HepG2 (cell line): Measurements from ENCODE around the gene FAM234B. TPM values are rescaled to one million over a fixed set of nuclear protein-coding genes. Genes with fewer than 3 reads are reported as not detected.

Experiments used
- ATAC-seq: fragments of 200-7000 bp; cut with Tn5 transposase; 3 replicates; pipeline ENCODE4 v1.9.1; 2020; ENCODE audit warnings: mild to moderate bottlenecking, moderate library complexity
- BruUV-seq: library from RNA; stranded (reverse); fragments of 400-500 nt; replicated peaks from 2 replicates; lab custom pipeline; 2021; lab: Mats Ljungman, UMichigan
- CTCF ChIA-PET: fragments of 300-600 bp; formaldehyde crosslinking; extraction: SDS; loops from one replicate; lab custom pipeline; 2021; ENCODE audit warnings: low total read pairs, inconsistent platforms, low intra/inter-chr PET ratio; lab: Yijun Ruan, JAX
- POLR2A ChIA-PET: fragments of 350-600 bp; sonication (Branson Sonifier 250); formaldehyde crosslinking; loops from one replicate; lab custom pipeline; 2020; ENCODE audit warnings: antibody characterized with exemption, inconsistent platforms; lab: Yijun Ruan, JAX
- DNase-seq: peaks from one replicate; pipeline ENCODE4 v3.0.0-alpha.2; 2015; ENCODE audit warnings: low spot score
- FAIRE-seq: peaks from 3 replicates; lab custom pipeline; 2011; peaks lifted over from hg19 to GRCh38; lab: Jason Lieb, UNC
- H2AFZ ChIP-seq: one replicate; pipeline ENCODE4 v1.6.1; 2011; ENCODE audit warnings: low read length, inconsistent platforms
- H3K27ac ChIP-seq: fragments of 300-600 bp; 3 replicates; pipeline ENCODE4 v1.8.0; 2011; ENCODE audit warnings: mixed run types, mild to moderate bottlenecking, mixed read lengths, low read length, inconsistent platforms; ENCODE audit not compliant: insufficient read depth; ENCODE audit errors: extremely low read length
- H3K27me3 ChIP-seq, 2 experiments: fragments of 200-600 bp in 1 of 2; 2 replicates in 1 of 2; 3 replicates in 1 of 2; pipeline versions ENCODE4 v1.6.0 to v1.8.0; 2011; ENCODE audit warnings: low read length in 2 of 2, mild to moderate bottlenecking in 2 of 2, moderate library complexity in 2 of 2, inconsistent platforms in 1 of 2; ENCODE audit not compliant: insufficient read depth in 2 of 2, control insufficient read depth in 1 of 2
- H3K36me3 ChIP-seq, 2 experiments: fragments of 200-600 bp in 1 of 2; replicated peaks in 1 of 2; 2 replicates in 1 of 2; 3 replicates in 1 of 2; pipeline versions ENCODE4 v1.5.1 to v1.8.0; 2011; ENCODE audit warnings: low read length in 2 of 2, inconsistent platforms in 1 of 2; ENCODE audit not compliant: insufficient read depth in 2 of 2, control insufficient read depth in 1 of 2
- H3K4me1 ChIP-seq: 2 replicates; pipeline ENCODE4 v1.5.1; 2012; ENCODE audit warnings: low read length, inconsistent platforms; ENCODE audit not compliant: insufficient read depth
- H3K4me2 ChIP-seq: 2 replicates; pipeline ENCODE4 v1.6.0; 2011; ENCODE audit warnings: low read depth, low read length, inconsistent platforms
- H3K4me3 ChIP-seq, 3 experiments: fragments of 200-600 bp in 1 of 3; sonication (generic), shearing (Covaris generic) in 1 of 3; replicated peaks in 1 of 3; 2 replicates each; pipeline ENCODE4 v1.5.1; 2011 to 2016; ENCODE audit warnings: low read length in 3 of 3, inconsistent platforms in 2 of 3, low read depth in 2 of 3, mild to moderate bottlenecking in 2 of 3, control low read depth in 1 of 3, mixed read lengths in 1 of 3; ENCODE audit not compliant: insufficient read depth in 1 of 3
- H3K79me2 ChIP-seq: one replicate; pipeline ENCODE4 v1.6.1; 2011; ENCODE audit warnings: low read length, inconsistent platforms; ENCODE audit not compliant: insufficient read depth
- H3K9ac ChIP-seq: 2 replicates; pipeline ENCODE4 v1.6.0; 2011; ENCODE audit warnings: mild to moderate bottlenecking, low read depth, low read length, inconsistent platforms; ENCODE audit not compliant: insufficient read depth
- H3K9me3 ChIP-seq: 2 replicates; pipeline ENCODE4 v1.5.1; 2012; ENCODE audit warnings: mild to moderate bottlenecking, low read length
- H4K20me1 ChIP-seq: 2 replicates; pipeline ENCODE4 v1.6.0; 2011; ENCODE audit warnings: inconsistent platforms, mild to moderate bottlenecking, low read length, moderate library complexity; ENCODE audit not compliant: insufficient read depth
- BRCA1 ChIP-seq: sonication (generic); formaldehyde crosslinking; IDR thresholded peaks from 2 replicates; pipeline ENCODE4 v1.4.0; 2020; ENCODE audit warnings: missing genetic modification reagents
- CENPT ChIP-seq: sonication (generic); formaldehyde crosslinking; IDR thresholded peaks from 2 replicates; pipeline ENCODE4 v1.8.0; 2022; ENCODE audit warnings: low read depth, mild to moderate bottlenecking, moderate library complexity, missing genetic modification reagents
- MAZ ChIP-seq, 2 experiments: sonication (generic) in 1 of 2; formaldehyde crosslinking in 1 of 2; IDR thresholded peaks; 2 replicates each; pipeline versions ENCODE4 v1.5.0 to v1.6.1; 2012 to 2020; ENCODE audit warnings: low read depth in 2 of 2, mild to moderate bottlenecking in 2 of 2, borderline replicate concordance in 1 of 2, improper control_type of control experiment in 1 of 2, low read length in 1 of 2, missing genetic modification reagents in 1 of 2, moderate library complexity in 1 of 2
- MLLT10 ChIP-seq: sonication (generic); formaldehyde crosslinking; IDR thresholded peaks from 2 replicates; pipeline ENCODE4 v1.4.0; 2020; ENCODE audit warnings: missing genetic modification reagents
- RFXAP ChIP-seq: sonication (generic); formaldehyde crosslinking; IDR thresholded peaks from 2 replicates; pipeline ENCODE4 v1.4.0; 2020; ENCODE audit warnings: missing genetic modification reagents, borderline replicate concordance
- ZMYM4 ChIP-seq: sonication (generic); formaldehyde crosslinking; IDR thresholded peaks from 2 replicates; pipeline ENCODE4 v1.8.1; 2023; ENCODE audit warnings: mild to moderate bottlenecking, missing genetic modification reagents
- ZNF510 ChIP-seq: sonication (generic); formaldehyde crosslinking; IDR thresholded peaks from 2 replicates; pipeline ENCODE4 v1.4.0; 2020; ENCODE audit warnings: low read depth, mild to moderate bottlenecking, missing genetic modification reagents
- WGBS: methylation state at CpG from one replicate; pipeline ENCODE4 v1.1.6; 2017; ENCODE audit warnings: low lambda C conversion rate; 5-methylcytosine and 5-hydroxymethylcytosine counted together
- in situ Hi-C: cut with HindIII; loops from 2 replicates; pipeline ENCODE4 v1.10.0; 2017; ENCODE audit warnings: low pct_unique_long_range_greater_than_20kb; ENCODE audit not compliant: extremely low pct_ligation_motif_present
- intact Hi-C: fragments of 100-400 bp; cut with micrococcal nuclease; formaldehyde crosslinking; loops from one replicate; pipeline ENCODE4 v1.10.0; 2022; ENCODE audit not compliant: unreplicated experiment
- polyA plus RNA-seq, 8 experiments: library from polyadenylated mRNA; depleted of rRNA in 3 of 8; stranded (reverse) in 7 of 8; unstranded in 1 of 8; fragments of >200 nt; fragmentation: Illumina TruSeq in 4 of 8; extraction: Trizol in 4 of 8; gene quantifications; 2 replicates each; pipeline versions ENCODE4 v1.2.1 to v1.2.3, GENCODE V29; 2011 to 2016; ENCODE audit warnings: low read depth in 4 of 8, missing spikeins in 1 of 8, mixed read lengths in 1 of 8; ENCODE audit not compliant: insufficient read depth in 1 of 8
- total RNA-seq, 5 experiments: library from RNA; depleted of rRNA; stranded (reverse); fragments of >200 nt; fragmentation: Illumina TruSeq; extraction: Trizol; gene quantifications; 2 replicates each; pipeline ENCODE4 v1.2.3, GENCODE V29; 2016; ENCODE audit warnings: low read depth in 1 of 5
- TF ChIP-seq, protein P1 (sequence below): sonication (generic); formaldehyde crosslinking; IDR thresholded peaks from 2 replicates; pipeline ENCODE4 v1.4.0; 2020; ENCODE audit warnings: missing genetic modification reagents, borderline replicate concordance
- TF ChIP-seq, protein P2 (sequence below): IDR thresholded peaks from 2 replicates; pipeline ENCODE4 v1.6.1; 2016

Gene FAM234B
- total and polyA plus RNA-seq, 2 of the 13 experiments (the other 11 are each of a cell fraction or from before 2014, with no cell fraction given), result 7.8 to 13.8 TPM

DNA sequence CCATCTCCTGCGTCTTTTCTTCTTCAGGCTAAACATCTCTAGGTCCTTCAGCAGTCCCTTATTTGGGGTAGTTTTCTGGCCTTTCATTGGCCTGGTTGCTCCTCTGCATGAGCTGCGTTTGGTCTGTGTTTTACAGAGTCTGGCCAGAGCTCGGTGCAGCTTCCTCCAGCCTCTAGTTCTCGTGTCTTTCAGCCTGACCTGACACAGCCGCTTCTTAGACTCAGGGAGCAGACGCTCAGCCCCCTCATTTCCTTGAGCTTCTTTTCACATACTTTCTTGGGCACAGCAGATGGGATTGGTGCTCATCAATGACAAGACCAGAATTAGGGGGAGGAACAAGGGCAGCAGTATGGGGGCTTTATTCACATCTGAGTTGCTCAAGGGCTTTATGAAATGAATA lies 72.8 kb downstream of the FAM234B start:
- intact Hi-C loops, result no loop called here
- Histone ChIP-seq H3K4me2 (no peak overlapping the region), H3K27ac (no peak overlapping the region)
- POLR2A ChIA-PET, result no interaction called here
- WGBS, result 15% methylated on average over 6 of the region's 6 CpGs
- TF ChIP-seq ZMYM4 (CRISPR knock-in tag) (no peak), MLLT10 (CRISPR knock-in tag) (no peak), RFXAP (CRISPR knock-in tag) (no peak), ZNF510 (CRISPR knock-in tag) (no peak), BRCA1 (CRISPR knock-in tag) (no peak), CENPT (CRISPR knock-in tag) (no peak)
- TF ChIP-seq, all 625 proteins: peak for 0
- FAIRE-seq (no peak), ATAC-seq (no peak), DNase-seq (no peak)
- Histone ChIP-seq H3K4me1 (peaks cover 5% of the 10 kb centered on the region; the same call in 1 of the 2 replicates), H3K79me2 (no peaks in the 10 kb centered on the region), H3K4me3 (no peak overlapping the region), H2AFZ (no peak overlapping the region), H4K20me1 (no peaks in the 10 kb centered on the region), H3K9ac (no peak overlapping the region), H3K27me3 (peaks cover 1 to 30% of the 10 kb centered on the region in 2 experiments; a peak in 4 of 5 replicates), H3K36me3 (no peaks in the 10 kb centered on the region), H3K9me3 (peaks cover 3% of the 10 kb centered on the region; the same call in 1 of the 2 replicates)
- CTCF ChIA-PET, result no interaction called here
- in situ Hi-C loops, result no loop called here
- BruUV-seq, result no TSS peak

DNA sequence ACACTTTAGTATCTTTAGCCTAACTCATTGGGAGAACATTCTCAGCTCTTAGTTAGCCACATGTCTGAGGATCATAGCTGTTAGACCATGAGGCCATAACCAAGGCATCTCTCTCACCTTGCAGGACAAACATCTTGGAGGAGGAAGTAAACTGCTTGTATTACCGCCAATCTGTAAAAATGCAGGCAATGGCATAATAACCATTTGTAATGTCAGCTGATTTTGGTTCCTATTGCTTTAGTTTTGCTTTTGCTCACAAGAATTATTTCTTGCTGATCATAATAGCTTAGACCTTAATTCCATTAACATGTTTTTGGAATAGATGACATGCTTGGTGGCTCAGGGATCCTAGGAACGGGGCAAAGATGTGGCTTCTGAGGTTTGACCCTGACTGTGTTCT lies 75.6 kb downstream of the FAM234B start:
- Histone ChIP-seq H3K27ac (no peak overlapping the region), H3K9ac (no peak overlapping the region), H3K27me3 (peaks cover 1 to 35% of the 10 kb centered on the region in 2 experiments; a peak in 4 of 5 replicates), H4K20me1 (no peaks in the 10 kb centered on the region), H3K79me2 (no peaks in the 10 kb centered on the region), H3K36me3 (no peaks in the 10 kb centered on the region), H2AFZ (no peak overlapping the region), H3K9me3 (no peaks in the 10 kb centered on the region), H3K4me3 (no peak overlapping the region), H3K4me1 (no peaks in the 10 kb centered on the region), H3K4me2 (no peak overlapping the region)
- intact Hi-C loops, result no loop called here
- POLR2A ChIA-PET, result no interaction called here
- 17% methylated on average over 2 of the region's 2 CpGs for WGBS
- BruUV-seq, result no TSS peak
- CTCF ChIA-PET, result no interaction called here
- in situ Hi-C loops, result no loop called here
- ATAC-seq (no peak), FAIRE-seq (no peak), DNase-seq (no peak)
- TF ChIP-seq, protein P1, sequence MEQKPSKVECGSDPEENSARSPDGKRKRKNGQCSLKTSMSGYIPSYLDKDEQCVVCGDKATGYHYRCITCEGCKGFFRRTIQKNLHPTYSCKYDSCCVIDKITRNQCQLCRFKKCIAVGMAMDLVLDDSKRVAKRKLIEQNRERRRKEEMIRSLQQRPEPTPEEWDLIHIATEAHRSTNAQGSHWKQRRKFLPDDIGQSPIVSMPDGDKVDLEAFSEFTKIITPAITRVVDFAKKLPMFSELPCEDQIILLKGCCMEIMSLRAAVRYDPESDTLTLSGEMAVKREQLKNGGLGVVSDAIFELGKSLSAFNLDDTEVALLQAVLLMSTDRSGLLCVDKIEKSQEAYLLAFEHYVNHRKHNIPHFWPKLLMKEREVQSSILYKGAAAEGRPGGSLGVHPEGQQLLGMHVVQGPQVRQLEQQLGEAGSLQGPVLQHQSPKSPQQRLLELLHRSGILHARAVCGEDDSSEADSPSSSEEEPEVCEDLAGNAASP (CRISPR knock-in tag), result no peak
- TF ChIP-seq, protein P2, sequence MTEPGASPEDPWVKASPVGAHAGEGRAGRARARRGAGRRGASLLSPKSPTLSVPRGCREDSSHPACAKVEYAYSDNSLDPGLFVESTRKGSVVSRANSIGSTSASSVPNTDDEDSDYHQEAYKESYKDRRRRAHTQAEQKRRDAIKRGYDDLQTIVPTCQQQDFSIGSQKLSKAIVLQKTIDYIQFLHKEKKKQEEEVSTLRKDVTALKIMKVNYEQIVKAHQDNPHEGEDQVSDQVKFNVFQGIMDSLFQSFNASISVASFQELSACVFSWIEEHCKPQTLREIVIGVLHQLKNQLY (CRISPR knock-in tag), result no peak
- TF ChIP-seq MAZ (IDR thresholded peaks at IDR 0.05; ENCODE audit: borderline replicate concordance, low read depth, low read length) (no peak), MAZ (CRISPR knock-in tag; IDR thresholded peaks at IDR 0.05; ENCODE audit: low read depth) (no peak)
